ENCODE results near the gene ERF.

The ERF gene

GRCh38 chr19:42252365-42253244, 2.3 kb downstream of the ERF start:
- peak; percentile 8 to 31 for DNase-seq

- no peak for DNase-seq
Observed at GRCh38 chr19:42251572-42252358, 3.2 kb downstream of the ERF start.

DNA sequence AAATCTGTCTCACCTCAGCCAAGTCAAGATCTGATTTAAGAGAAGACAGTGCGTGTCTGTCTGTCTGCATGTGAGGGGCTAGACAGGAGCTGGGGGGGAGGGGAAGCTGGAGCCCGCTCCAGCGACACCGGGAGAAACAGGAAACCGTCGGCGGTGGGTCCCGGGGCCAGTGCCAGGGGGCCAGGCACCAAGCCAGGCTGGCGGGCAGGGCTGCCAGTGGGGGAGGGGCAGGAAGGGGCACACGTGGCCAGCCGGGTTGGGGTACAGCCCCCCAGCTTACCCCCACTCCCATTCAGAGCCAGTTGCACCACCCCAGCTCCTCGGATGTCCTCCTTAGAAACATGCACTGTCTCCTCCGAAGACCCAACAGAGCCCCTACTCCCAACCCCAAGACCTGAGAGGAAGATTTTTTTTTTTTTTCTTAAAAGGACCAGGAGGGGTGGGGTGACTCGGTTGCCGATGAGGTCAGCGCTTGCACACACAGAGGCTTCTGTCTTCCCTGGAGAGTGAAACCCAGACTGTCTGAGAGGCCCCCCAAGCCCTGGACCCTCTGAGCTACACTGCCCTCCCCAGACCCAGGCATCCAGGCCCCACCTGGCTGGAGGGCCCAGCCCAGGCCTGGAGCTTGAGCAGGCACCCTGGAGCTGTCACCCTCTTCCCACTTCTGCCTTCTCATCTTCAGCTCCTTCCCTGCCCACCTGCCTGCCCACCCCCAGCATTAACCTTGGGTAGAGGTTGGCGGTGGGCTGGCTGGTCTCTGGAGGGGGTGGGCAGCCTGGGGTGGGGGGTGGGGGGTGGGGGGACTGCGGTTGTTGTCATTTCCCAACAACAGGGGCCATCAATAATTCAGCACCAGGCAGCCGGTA, 4.0 kb downstream of the ERF start:
- DNase-seq, result no peak

DNA sequence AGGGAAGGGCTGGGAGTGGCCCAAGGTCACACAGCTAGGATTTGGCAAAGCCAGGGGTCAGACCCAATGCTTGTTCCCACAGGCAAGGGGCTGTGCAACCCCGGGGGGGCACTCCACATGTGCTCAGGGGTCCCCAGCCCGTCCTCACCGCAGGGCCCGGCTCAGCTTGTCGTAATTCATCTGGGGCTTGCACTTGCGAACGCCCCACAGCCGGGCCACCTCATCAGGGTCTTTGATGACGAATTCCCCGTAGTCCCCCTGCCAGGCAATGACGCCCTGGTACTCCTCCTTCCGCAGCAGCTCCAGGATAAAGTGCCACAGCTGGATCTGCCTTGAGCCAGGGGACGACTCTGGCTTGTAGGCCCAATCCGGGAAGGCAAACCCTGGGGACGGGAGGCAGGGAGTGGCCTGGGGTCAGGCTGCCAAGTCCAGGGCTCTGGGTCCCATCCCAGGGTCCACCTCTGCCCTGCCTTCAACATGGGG, 4.7 kb downstream of the ERF start:
- no peak for DNase-seq

GRCh38 chr19:42249769-42250168, 5.2 kb downstream of the ERF start:
- no peak for DNase-seq

DNA sequence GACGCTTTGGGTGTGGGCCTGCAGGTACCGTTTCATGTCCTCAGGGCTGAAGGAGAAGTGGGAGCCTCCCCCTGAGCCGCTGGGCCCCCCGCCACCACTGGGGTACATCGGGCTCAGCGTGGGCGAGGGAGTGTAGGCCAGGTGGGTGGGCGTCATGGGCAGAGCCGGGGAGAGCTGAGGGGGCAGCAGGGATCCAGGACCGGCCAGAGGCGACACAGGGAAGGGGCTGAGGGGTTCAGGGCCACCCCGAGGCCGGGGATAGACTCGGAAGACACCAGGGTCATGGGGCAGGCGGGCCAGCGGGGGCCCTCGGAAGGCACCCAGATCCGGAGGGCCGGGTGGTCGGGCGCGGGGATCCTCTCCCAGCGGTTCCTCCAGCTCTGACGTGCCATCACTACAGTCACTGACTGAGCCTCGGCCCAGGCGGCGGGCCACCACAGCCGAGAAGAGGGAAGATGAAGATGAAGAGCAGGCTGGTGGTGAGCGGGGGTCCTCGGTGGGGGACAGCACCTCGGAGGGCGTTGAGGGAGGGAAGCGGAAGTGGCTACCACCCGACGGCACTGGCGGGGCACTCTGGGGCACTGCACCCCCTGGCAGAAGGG, 5.7 kb downstream of the ERF start:
- DNase-seq, result no peak

DNA sequence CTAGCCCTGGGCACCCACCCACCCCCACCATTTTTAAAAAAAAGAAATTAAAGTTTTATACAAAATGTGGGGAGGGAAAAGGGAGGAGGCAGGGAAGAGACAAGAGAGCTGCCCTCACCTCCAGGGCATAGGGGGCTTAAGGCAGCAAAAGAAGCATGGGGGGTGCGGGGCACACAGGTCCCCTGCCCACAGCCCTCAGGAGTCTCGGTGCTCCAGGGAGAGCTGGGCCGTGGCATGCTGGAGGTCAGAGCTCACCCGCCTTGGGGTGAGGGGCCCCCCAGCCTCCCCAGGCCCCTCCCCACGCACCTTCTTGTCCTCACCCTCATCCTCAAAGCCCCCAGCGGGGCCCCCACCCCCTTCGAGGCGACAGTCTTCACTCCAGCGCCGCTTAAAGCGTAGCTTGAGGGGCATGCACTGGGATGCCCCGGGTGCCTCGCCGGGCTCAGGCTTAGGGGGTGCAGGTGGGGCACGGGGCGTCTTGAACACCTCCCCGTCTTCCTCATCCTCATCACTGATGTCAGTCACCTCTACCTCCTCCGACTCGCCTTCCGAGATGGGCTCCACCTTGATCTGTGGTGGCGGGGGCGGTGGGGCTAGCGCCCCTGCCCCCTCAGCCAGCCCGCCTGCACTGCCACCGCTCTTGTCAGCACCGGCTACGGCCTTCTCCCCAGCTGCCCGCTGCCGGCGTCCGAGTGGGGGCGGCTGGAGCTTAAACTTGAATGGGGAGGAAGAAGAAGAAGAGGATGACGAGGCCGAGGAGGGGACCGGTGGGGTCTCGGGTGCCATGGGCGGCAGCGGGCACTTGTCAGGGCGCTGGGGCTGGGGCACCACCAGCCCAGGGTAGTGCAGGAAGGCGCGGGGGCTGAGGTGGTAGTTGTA, 6.4 kb downstream of the ERF start:
- DNase-seq, result no peak

DNA sequence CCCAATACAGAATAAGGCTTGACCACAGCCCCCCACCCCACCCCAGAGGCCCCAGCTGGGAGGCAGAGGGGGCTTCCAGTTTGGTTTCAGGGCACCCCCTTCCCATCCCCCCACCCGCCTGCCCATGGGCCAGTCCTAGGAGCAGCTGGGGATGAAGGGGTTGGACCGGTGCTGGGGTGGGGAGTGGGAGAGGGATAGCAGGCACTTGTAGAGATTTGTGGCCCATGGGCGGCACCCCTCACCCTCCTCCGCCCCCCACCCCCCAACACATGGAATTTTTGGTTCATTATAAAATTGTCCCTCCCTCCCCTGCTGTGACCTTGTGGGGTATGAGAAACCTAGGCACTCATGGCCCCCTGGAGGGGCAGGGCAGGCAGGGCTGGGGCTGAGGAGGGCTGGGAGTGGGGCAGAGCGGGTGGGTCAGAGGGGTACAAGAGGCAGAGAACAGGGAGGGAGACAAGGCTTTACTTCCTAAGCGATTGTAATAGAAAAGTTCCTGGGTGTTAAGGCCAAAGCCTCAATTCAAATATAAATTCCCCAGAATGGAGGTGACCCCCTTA, 7.2 kb downstream of the ERF start:
- no peak for DNase-seq

DNA sequence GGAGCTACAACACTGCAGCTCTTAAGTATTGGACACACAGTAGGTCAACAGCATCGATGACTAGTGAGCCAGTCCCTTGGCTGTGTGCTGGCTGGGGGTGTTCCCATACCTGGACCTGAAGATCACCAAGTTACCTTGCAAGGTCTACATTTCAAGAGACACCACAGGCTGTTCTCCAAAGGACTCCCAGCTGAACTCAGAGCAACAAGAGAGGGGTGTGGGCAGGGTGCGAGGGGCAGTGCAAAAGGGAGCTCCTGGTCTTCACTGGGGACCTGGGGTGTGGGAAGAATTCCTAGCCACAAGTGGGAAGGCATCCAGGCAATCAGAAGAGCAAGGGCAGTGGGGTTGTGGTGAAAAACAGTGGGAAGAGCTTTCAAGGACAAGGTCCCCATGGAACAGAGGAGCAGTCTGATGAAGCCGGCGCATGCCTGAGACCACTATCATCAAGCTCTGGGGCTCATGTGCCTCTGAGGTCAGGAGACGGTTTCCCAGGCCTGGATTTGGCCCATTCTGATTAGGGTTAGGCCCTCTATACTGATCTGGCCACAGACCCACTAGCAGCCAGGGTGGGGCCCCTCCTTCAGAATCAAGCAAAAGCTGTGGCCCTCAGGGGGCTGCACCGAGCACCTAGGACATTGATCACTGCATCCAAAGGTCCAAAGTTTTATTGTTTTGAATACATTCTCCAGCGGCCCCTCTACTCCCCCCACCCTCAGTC, 7.8 kb downstream of the ERF start:
- no peak for DNase-seq

DNA sequence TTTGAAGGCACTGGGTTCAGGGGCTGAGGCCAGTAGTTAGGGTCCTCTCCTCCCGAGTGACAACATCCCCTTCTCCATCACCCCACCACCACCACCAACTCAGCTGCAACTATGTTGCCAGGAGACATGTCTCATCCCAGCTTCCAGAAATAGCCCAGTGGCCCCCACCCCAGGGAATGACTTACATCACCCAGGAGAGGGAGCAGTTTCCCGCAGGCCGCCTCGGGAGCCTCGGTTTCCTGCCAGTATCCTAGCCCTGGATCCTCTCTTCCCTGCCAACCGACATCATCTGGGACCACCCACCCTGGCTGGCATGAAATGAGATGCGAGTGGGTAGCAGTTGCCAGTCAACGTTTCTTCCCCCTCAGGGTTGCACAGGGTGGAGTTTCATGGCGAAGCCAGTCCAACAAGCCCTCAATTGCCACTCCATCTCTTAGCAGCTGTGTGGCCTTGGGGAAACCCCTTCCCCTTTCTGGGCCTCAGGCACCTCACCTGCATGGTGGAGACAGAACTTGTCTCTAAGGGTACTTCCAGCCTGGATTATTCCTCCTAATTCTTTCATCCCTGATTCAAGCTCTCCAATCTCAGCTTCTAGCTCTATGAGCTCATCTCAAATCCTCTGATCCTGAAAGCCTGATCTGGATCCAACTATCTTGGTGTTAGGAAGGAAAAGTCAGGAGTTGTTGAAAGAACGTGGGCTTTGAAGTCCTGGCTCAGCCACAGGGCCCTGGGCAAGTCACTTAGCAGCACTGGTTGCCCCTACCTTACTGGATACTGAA, 8.6 kb downstream of the ERF start:
- peak; percentile 41 to 70 for DNase-seq

DNA sequence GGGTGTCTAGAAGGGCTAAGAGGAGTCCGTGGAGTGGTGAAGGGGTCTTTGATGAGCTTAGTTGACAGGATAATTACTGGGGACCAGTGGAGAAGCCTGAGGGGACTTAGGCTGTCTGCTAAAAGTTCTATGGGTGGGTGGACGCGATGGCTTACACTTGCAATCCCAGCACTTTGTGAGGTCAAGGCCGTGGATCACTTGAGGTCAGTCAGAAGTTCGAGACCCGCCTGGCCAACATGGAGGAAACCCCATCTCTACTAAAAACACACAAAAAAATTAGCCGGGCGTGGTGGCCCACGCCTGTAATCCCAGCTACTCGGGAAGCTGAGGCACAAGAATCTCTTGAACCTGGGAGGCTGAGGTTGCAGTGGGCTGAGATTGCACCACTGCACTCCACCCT, 9.7 kb downstream of the ERF start:
- DNase-seq, result no peak

DNA sequence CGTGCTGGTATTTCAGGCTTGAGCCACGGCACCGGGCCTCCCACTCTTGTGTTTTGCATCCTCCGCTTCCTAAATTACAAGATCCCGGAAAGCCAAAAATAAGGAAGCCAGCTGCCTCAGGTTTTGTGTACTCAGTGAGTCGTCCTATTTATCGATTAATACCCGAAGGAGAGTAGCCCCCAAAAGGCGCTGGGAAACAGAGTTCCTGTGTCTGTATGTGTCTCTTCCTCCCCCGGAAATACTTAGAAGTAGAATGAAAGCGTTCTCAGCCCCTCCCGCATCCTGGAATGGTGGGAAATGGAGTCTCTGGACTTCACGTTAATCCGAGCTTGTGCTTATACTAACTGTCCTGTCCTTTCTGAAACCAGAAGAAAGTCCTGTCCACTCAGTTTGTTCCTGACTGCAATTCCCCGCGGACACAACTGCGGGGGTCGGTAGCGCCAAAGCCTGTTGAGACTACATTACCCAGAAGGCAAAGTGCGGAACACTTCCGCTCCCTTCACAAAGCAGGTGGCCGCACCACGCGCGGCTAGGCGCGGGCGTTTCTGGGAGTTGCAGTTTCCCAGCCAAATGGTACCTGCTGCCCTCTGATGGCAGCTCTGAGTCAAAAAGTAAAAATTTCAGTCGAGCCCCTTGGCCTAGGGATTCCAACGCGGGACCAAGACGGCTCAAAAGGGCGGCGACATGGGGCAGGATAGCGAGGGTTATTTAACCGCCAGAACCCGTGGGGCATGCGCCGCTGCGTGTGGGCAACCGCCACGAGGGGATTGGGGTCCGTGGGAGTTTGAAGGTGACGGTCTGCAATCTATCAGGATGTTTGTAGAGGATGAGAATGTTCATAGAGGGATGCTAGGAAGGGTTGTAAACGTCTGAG, 10.3 kb downstream of the ERF start:
- DNase-seq, result peak; percentile 93 to 97

- DNase-seq, result peak; percentile 100
Observed at GRCh38 chr19:42242512-42243409, 12.2 kb downstream of the ERF start, which contains the start of gene GSK3A. GSK3A (minus strand) TSS chr19:42242602; CDS start chr19:42242465, 137 bp downstream.

- peak in 1 of 2 experiments; percentile 53 for DNase-seq
Observed at GRCh38 chr19:42242069-42242511, 12.8 kb downstream of the ERF start.

DNA sequence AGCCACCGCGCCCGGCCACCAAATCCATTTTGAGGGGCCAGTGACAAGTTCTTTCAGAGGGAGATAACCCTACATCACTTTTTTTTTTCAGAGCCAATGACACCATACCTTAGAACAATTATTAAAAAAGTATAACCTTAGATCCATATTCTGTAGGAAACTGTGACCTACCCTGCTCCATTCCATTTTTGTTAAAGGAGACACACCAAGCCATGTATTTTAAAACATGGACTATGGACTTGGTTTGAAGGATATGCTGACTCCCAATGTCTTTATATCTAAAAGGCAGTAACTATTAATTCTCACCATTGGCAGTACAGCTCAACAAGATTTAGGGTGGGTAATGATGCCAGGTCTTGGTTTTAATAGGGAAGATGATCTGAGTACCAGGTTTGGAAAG, 13.6 kb downstream of the ERF start:
- no peak for DNase-seq

DNA sequence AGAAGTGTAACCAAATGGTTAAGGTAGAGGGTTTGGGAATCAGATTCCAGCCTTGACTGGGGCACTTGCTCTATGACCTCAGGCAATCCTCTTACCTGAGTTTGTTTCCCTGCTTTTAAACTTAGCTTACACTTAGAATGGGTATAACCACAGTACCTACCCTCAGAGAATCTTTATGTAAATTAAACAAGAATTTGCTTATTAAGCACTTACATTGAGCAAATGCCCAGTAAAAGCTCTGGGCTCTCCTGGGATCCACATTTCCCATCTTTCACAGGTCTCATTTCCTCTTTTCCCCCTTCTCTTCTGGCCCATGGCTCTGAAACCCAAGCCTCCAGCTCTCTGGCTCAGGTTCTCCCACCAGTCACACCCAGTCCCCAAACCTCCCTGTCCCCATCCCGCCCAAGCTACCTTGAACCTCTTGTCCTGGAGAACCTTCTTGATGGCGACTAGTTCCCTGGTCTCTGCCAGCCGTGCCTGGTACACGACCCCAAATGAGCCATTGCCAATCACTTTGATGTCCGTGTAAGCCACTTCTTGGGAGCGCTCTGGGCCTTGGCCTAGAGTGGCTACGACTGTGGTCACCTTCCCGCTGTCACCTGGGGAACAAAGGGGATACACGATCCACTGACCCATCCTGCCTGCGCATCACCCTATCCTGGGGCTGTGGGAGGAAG, 15.2 kb downstream of the ERF start:
- no peak for DNase-seq

- no peak for DNase-seq
Observed at GRCh38 chr19:42235181-42235580, 19.7 kb downstream of the ERF start.

Data from NCI-H526 (cell line).